Kidney (tissue), 14 donors: ENCODE data around the gene POLR2J. TPM values are rescaled to one million over a fixed set of nuclear protein-coding genes. Genes with fewer than 3 reads are reported as not detected.

Experiments
- DNase-seq, 5 donors: peaks; one replicate each; pipeline ENCODE4 v3.0.0-alpha.2; 2013 to 2020
- FAIRE-seq: peaks from 2 replicates; lab custom pipeline; 2012; peaks lifted over from hg19 to GRCh38; lab: Jason Lieb, UNC
- H3K27ac ChIP-seq, 2 donors: one replicate each; pipeline ENCODE4 v1.7.0; 2013; ENCODE audit warnings: low read depth in 2 of 2, low read length in 2 of 2, inconsistent platforms in 1 of 2
- H3K27me3 ChIP-seq: one replicate; pipeline ENCODE4 v1.7.1; 2013; ENCODE audit warnings: low read length, inconsistent platforms; ENCODE audit not compliant: control insufficient read depth, insufficient read depth
- H3K36me3 ChIP-seq, 3 donors: one replicate each; pipeline versions ENCODE4 v1.7.0 to v1.7.1; 2013; ENCODE audit warnings: low read length in 3 of 3, control low read depth in 1 of 3, inconsistent platforms in 1 of 3; ENCODE audit not compliant: insufficient read depth in 3 of 3, control insufficient read depth in 2 of 3
- H3K4me1 ChIP-seq, 3 donors: one replicate each; pipeline versions ENCODE4 v1.7.0 to v1.7.1; 2013; ENCODE audit warnings: low read length in 3 of 3, inconsistent platforms in 1 of 3, low read depth in 1 of 3; ENCODE audit not compliant: control insufficient read depth in 2 of 3, insufficient read depth in 2 of 3
- H3K4me3 ChIP-seq, 3 donors: one replicate each; pipeline versions ENCODE4 v1.7.0 to v1.8.1; 2013; ENCODE audit warnings: low read length in 3 of 3, control low read depth in 1 of 3, inconsistent platforms in 1 of 3
- H3K9ac ChIP-seq, 3 donors: one replicate each; pipeline versions ENCODE4 v1.7.0 to v1.7.1; 2013; ENCODE audit warnings: low read length in 3 of 3, control low read depth in 1 of 3, inconsistent platforms in 1 of 3
- H3K9me3 ChIP-seq, 3 donors: one replicate each; pipeline versions ENCODE4 v1.7.0 to v1.7.1; 2013; ENCODE audit warnings: low read length in 3 of 3, control low read depth in 1 of 3, inconsistent platforms in 1 of 3; ENCODE audit not compliant: control insufficient read depth in 2 of 3, insufficient read depth in 1 of 3
- CTCF ChIP-seq: IDR thresholded peaks from 3 replicates; pipeline ENCODE4 v1.5.1; 2012; ENCODE audit warnings: mild to moderate bottlenecking, moderate library complexity, borderline replicate concordance; ENCODE audit not compliant: insufficient read depth; ENCODE audit errors: extremely low read depth
- intact Hi-C: fragments of 100-400 bp; cut with DNase I; formaldehyde crosslinking; loops from one replicate; pipeline ENCODE4 v1.11.1; 2022
- polyA plus RNA-seq: library from polyadenylated mRNA; stranded (reverse); fragments of 350-450 nt; fragmentation: Illumina TruSeq; extraction: RNeasy Lipid Tissue Mini Kit (QIAGEN cat#74804); gene quantifications from one replicate; pipeline ENCODE4 v1.2.3, GENCODE V29; 2014; ENCODE audit warnings: low read depth, low replicate concordance; ENCODE audit not compliant: insufficient read depth
- total RNA-seq: library from RNA; stranded (reverse); fragmentation: NEBNext Ultra II Directional; extraction: Animal tissue kit (Norgen Biotek cat#: 25700); gene quantifications from one replicate; pipeline ENCODE4 v1.2.1, GENCODE V29; 2021
- donor health status: control.
- donor health status: control.
- donor health status: control.
- donor health status: control.
- donor health status: control.
- donor health status: DM: yes; HTN: yes; CAD: no.
- donor health status: Normal renal cell carcinoma (clear cell type).

Gene POLR2J
- total and polyA plus RNA-seq, 2 donors from 2014 or later: 42.0 to 117 TPM

GRCh38 chr7:102473271-102473991 lies 5.3 kb downstream of the POLR2J start:
- Histone ChIP-seq H3K4me3 (no peak overlapping the region), H3K4me1 (peaks cover 0 to 3% (median 0%) of the 10 kb centered on the region in 3 donors), H3K27me3 (no peaks in the 10 kb centered on the region), H3K27ac (no peak overlapping the region), H3K9me3 (no peaks in the 10 kb centered on the region), H3K36me3 (peaks cover 0 to 8% (median 0%) of the 10 kb centered on the region in 3 donors), H3K9ac (no peak overlapping the region)
- no peak for TF ChIP-seq CTCF
- FAIRE-seq (no peak), DNase-seq (peak in 1 of 5 donors; percentile 57)
- intact Hi-C loops: no loop called here

DNA sequence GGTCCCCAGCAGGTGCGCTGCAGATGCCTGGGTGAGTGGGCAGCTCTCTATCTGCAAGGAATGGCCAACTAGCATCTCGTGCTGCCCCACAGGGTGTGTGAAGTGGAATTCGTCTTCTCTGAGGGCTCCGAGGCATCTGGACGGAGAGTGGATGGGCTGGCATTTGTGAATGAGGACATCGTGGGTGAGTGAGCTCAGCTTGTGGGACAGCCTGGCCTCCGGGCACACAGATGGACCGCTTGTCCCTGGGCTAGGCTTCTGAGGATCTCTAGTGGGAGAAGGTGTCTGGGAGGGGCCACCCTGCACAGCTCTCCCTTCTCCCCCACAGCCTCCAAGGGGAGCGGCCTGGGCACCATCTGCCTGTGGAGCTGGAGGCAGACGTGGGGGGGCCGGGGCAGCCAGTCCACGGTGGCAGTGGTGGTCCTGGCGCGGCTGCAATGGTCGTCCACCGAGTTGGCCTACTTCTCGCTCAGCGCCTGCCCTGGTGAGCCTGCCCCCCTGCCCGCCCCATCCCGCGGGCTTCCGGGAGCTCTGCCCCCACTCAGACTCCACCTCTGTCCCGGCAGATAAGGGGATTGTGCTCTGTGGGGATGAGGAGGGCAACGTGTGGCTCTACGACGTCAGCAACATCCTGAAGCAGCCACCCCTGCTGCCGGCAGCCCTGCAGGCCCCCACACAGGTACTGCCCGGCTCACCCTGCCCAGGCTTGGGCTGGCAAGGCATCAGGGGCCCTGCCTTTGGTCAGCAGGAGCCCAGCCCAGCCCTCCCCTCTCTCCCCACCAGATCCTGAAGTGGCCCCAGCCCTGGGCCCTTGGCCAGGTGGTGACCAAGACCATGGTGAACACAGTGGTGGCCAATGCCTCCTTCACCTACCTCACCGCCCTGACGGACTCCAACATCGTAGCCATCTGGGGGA lies 6.3 kb downstream of the POLR2J start:
- intact Hi-C loops: no loop called here
- H3K36me3 ChIP-seq: peaks cover 0 to 8% (median 0%) of the 10 kb centered on the region in 3 donors
- DNase-seq (peak in 1 of 5 donors; percentile 72), FAIRE-seq (no peak)
- no peak overlapping the region for H3K4me3 ChIP-seq
- H3K9me3 ChIP-seq: no peaks in the 10 kb centered on the region
- TF ChIP-seq CTCF: no peak
- H3K27ac ChIP-seq: no peak overlapping the region
- H3K27me3 ChIP-seq: no peaks in the 10 kb centered on the region
- H3K4me1 ChIP-seq: peaks cover 0 to 3% (median 0%) of the 10 kb centered on the region in 3 donors
- H3K9ac ChIP-seq: no peak overlapping the region

- Histone ChIP-seq H3K4me1 (peaks cover 0 to 3% (median 0%) of the 10 kb centered on the region in 3 donors), H3K36me3 (peaks cover 0 to 8% (median 0%) of the 10 kb centered on the region in 3 donors), H3K9ac (no peak overlapping the region), H3K27me3 (no peaks in the 10 kb centered on the region), H3K27ac (no peak overlapping the region), H3K9me3 (no peaks in the 10 kb centered on the region), H3K4me3 (no peak overlapping the region)
- FAIRE-seq (no peak), DNase-seq (peak in 1 of 5 donors; percentile 72)
- TF ChIP-seq CTCF: no peak
- intact Hi-C loops: no loop called here
Measured at GRCh38 chr7:102471791-102472125, 7.0 kb downstream of the POLR2J start.
